ENCODE measurements around the gene HSF5. TPM values are rescaled to one million over a fixed set of nuclear protein-coding genes. Genes with fewer than 3 reads are reported as not detected.

HSF5 gene
- total RNA-seq, 1 donor from 2014 or later, result 0.20 TPM

GRCh38 chr17:58387834-58388233 is 100.4 kb downstream of the HSF5 start:
- intact Hi-C loops (cut with DNase I), result no loop called here
- Histone ChIP-seq H3K9me3 (no peaks in the 10 kb centered on the region), H3K27ac (no peak overlapping the region), H3K4me3 (no peak overlapping the region), H3K36me3 (no peaks in the 10 kb centered on the region), H3K27me3 (no peaks in the 10 kb centered on the region), H3K4me1 (peaks cover 16% of the 10 kb centered on the region)
- TF ChIP-seq, protein P1, sequence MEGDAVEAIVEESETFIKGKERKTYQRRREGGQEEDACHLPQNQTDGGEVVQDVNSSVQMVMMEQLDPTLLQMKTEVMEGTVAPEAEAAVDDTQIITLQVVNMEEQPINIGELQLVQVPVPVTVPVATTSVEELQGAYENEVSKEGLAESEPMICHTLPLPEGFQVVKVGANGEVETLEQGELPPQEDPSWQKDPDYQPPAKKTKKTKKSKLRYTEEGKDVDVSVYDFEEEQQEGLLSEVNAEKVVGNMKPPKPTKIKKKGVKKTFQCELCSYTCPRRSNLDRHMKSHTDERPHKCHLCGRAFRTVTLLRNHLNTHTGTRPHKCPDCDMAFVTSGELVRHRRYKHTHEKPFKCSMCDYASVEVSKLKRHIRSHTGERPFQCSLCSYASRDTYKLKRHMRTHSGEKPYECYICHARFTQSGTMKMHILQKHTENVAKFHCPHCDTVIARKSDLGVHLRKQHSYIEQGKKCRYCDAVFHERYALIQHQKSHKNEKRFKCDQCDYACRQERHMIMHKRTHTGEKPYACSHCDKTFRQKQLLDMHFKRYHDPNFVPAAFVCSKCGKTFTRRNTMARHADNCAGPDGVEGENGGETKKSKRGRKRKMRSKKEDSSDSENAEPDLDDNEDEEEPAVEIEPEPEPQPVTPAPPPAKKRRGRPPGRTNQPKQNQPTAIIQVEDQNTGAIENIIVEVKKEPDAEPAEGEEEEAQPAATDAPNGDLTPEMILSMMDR (IDR thresholded peaks at IDR 0.05), result no peak
- ATAC-seq, result no peak
- DNase-seq, result no peak

GRCh38 chr17:58386708-58387107 is 101.5 kb downstream of the HSF5 start:
- no peaks in the 10 kb centered on the region for H3K36me3 ChIP-seq
- H3K27ac ChIP-seq, result no peak overlapping the region
- no peaks in the 10 kb centered on the region for H3K9me3 ChIP-seq
- no peaks in the 10 kb centered on the region for H3K27me3 ChIP-seq
- peaks cover 28% of the 10 kb centered on the region for H3K4me1 ChIP-seq
- TF ChIP-seq, protein P1 (IDR thresholded peaks at IDR 0.05), result no peak
- no peak overlapping the region for H3K4me3 ChIP-seq
- intact Hi-C loops (cut with DNase I), result no loop called here
- ATAC-seq (no peak), DNase-seq (no peak)

- intact Hi-C loops (cut with DNase I), result no loop called here
- H3K4me1 ChIP-seq, result peaks cover 28% of the 10 kb centered on the region
Observed at GRCh38 chr17:58385359-58385899, 102.8 kb downstream of the HSF5 start.

DNA sequence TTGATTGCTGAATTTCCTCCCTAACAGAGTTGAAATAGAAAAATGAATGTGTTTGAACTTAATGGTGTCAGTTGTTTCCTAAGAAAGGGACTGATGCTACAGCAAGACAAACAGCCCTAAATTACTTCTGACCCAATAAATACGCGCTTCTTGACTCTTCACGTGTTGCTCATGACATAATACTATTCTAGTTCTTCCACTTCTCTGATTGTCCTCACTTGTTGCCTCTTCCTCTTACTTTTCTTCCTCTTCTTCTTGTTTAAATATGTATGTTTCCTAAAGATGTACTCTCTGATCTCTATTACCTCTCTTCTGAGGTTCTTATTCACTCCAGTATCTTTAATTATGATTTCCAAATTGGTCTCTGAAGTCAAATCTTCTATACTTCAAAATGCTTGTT is 103.3 kb downstream of the HSF5 start:
- Histone ChIP-seq H3K27me3 (no peaks in the 10 kb centered on the region), H3K36me3 (no peaks in the 10 kb centered on the region), H3K9me3 (no peaks in the 10 kb centered on the region), H3K27ac (no peak overlapping the region), H3K4me1 (peaks cover 31% of the 10 kb centered on the region), H3K4me3 (no peak overlapping the region)
- ATAC-seq, result peak; percentile 47
- intact Hi-C loops (cut with DNase I), result no loop called here
- DNase-seq, result no peak
- TF ChIP-seq, protein P1 (IDR thresholded peaks at IDR 0.05), result no peak

More at GRCh38 chr17:58385359-58385899, 102.8 kb downstream of the HSF5 start:
- no peak for ATAC-seq
- H3K4me3 ChIP-seq, result no peak overlapping the region
- H3K36me3 ChIP-seq, result no peaks in the 10 kb centered on the region
- no peak overlapping the region for H3K27ac ChIP-seq
- H3K27me3 ChIP-seq, result no peaks in the 10 kb centered on the region
- DNase-seq, result no peak
- TF ChIP-seq, protein P1 (IDR thresholded peaks at IDR 0.05), result no peak
- H3K9me3 ChIP-seq, result no peaks in the 10 kb centered on the region

GRCh38 chr17:58383892-58384462 is 104.2 kb downstream of the HSF5 start:
- intact Hi-C loops (cut with DNase I), result no loop called here
- TF ChIP-seq, protein P1 (IDR thresholded peaks at IDR 0.05), result no peak
- ATAC-seq (peak; percentile 42), DNase-seq (no peak)
- peaks cover 31% of the 10 kb centered on the region for H3K4me1 ChIP-seq
- no peaks in the 10 kb centered on the region for H3K36me3 ChIP-seq
- H3K27ac ChIP-seq, result no peak overlapping the region
- H3K4me3 ChIP-seq, result no peak overlapping the region
- H3K27me3 ChIP-seq, result no peaks in the 10 kb centered on the region
- no peaks in the 10 kb centered on the region for H3K9me3 ChIP-seq
